ENCODE results near the gene EVI5.
A peak's percentile ranks its signal among the peaks of the same experiment; 100 is the strongest.

Gene EVI5

GRCh38 chr1:92484472-92485380, 300.2 kb downstream of the EVI5 start:
- DNase-seq (ENCODE audit: low read depth in 2 of 2): peak in 1 of 2 donors; percentile 59

- peak; percentile 65 to 70 for DNase-seq (ENCODE audit: low read depth in 2 of 2)
Observed at GRCh38 chr1:92483610-92484471, 301.1 kb downstream of the EVI5 start.

GRCh38 chr1:92482665-92483609, 302.0 kb downstream of the EVI5 start:
- no peak for DNase-seq (ENCODE audit: low read depth in 2 of 2)

GRCh38 chr1:92481971-92482664, 302.8 kb downstream of the EVI5 start:
- DNase-seq (ENCODE audit: low read depth in 2 of 2): no peak

- DNase-seq (ENCODE audit: low read depth in 2 of 2): no peak
Observed at GRCh38 chr1:92481599-92481925, 303.3 kb downstream of the EVI5 start.

GRCh38 chr1:92480813-92481598, 303.9 kb downstream of the EVI5 start:
- DNase-seq (ENCODE audit: low read depth in 2 of 2): no peak

- no peak for DNase-seq (ENCODE audit: low read depth in 2 of 2)
Observed at GRCh38 chr1:92480200-92480812, 304.6 kb downstream of the EVI5 start.

GRCh38 chr1:92479587-92479986, 305.3 kb downstream of the EVI5 start:
- DNase-seq (ENCODE audit: low read depth in 2 of 2): no peak

GRCh38 chr1:92478393-92478792, 306.5 kb downstream of the EVI5 start:
- no peak for DNase-seq (ENCODE audit: low read depth in 2 of 2)

GRCh38 chr1:92476071-92476631, 308.8 kb downstream of the EVI5 start:
- DNase-seq (ENCODE audit: low read depth in 2 of 2): peak in 1 of 2 donors; percentile 45

- DNase-seq (ENCODE audit: low read depth in 2 of 2): no peak
Observed at GRCh38 chr1:92475029-92475428, 309.9 kb downstream of the EVI5 start.

GRCh38 chr1:92473781-92474495, 311.0 kb downstream of the EVI5 start:
- DNase-seq (ENCODE audit: low read depth in 2 of 2): no peak

- DNase-seq (ENCODE audit: low read depth in 2 of 2): no peak
Observed at GRCh38 chr1:92470216-92470615, 314.7 kb downstream of the EVI5 start.

GRCh38 chr1:92466683-92467352, 318.1 kb downstream of the EVI5 start:
- no peak for DNase-seq (ENCODE audit: low read depth in 2 of 2)

- DNase-seq (ENCODE audit: low read depth in 2 of 2): no peak
Observed at GRCh38 chr1:92465256-92465647, 319.7 kb downstream of the EVI5 start.

GRCh38 chr1:92464588-92465255, 320.2 kb downstream of the EVI5 start:
- no peak for DNase-seq (ENCODE audit: low read depth in 2 of 2)

- no peak for DNase-seq (ENCODE audit: low read depth in 2 of 2)
Observed at GRCh38 chr1:92461364-92462097, 323.4 kb downstream of the EVI5 start.
